Measurements from ENCODE around the gene MON1A.

GRCh38 chr3:49968346-49968745, 38.7 kb upstream of the MON1A start:
- TF ChIP-seq BHLHE40 (IDR thresholded peaks at IDR 0.05; ENCODE audit: borderline replicate concordance) (no peak), ELF4 (IDR thresholded peaks at IDR 0.05) (no peak)

Measured in HEK293T (cell line).